H1 (cell line): Measurements from ENCODE around the gene DHRS9. TPM values are rescaled to one million over a fixed set of nuclear protein-coding genes. Genes with fewer than 3 reads are reported as not detected.

Experiments used
- CTCF ChIA-PET: fragments of 300-600 bp; sonication (Branson Sonifier 250); formaldehyde crosslinking; loops from one replicate; lab custom pipeline; 2021; ENCODE audit not compliant: partially characterized antibody; lab: Charles Lee
- POLR2A ChIA-PET: fragments of 300-600 bp; sonication (Branson Sonifier 250); formaldehyde crosslinking; loops from one replicate; lab custom pipeline; 2021; ENCODE audit warnings: inconsistent platforms; ENCODE audit not compliant: partially characterized antibody; lab: Charles Lee
- DNase-seq, 2 experiments: peaks; one replicate each; pipeline versions ENCODE4 v3.0.0 to v3.0.0-alpha.2; 2010 to 2022; ENCODE audit warnings: low spot score in 2 of 2, low read depth in 1 of 2, mixed read lengths in 1 of 2
- FAIRE-seq: peaks from 2 replicates; lab custom pipeline; 2011; peaks lifted over from hg19 to GRCh38; lab: Jason Lieb, UNC
- H2AFZ ChIP-seq: 2 replicates; pipeline ENCODE4 v1.8.1; 2012; ENCODE audit warnings: low read length, inconsistent platforms
- H2AK5ac ChIP-seq: 2 replicates; pipeline ENCODE4 v1.6.1; 2013; ENCODE audit warnings: low read depth, low read length
- H2BK120ac ChIP-seq: replicated peaks from 2 replicates; pipeline ENCODE3; 2013; ENCODE audit warnings: low read depth, low read length, inconsistent platforms
- H2BK12ac ChIP-seq: 2 replicates; pipeline ENCODE4 v1.6.1; 2013; ENCODE audit warnings: low read depth, low read length
- H2BK15ac ChIP-seq: 2 replicates; pipeline ENCODE4 v1.6.1; 2013; ENCODE audit warnings: low read length
- H2BK20ac ChIP-seq: 2 replicates; pipeline ENCODE4 v1.6.1; 2013; ENCODE audit warnings: low read length
- H2BK5ac ChIP-seq: 2 replicates; pipeline ENCODE4 v1.6.1; 2013; ENCODE audit warnings: low read depth, low read length
- H3K14ac ChIP-seq: 2 replicates; pipeline ENCODE4 v1.6.1; 2013; ENCODE audit warnings: inconsistent platforms; ENCODE audit not compliant: insufficient read length
- H3K18ac ChIP-seq: 2 replicates; pipeline ENCODE4 v1.6.1; 2013; ENCODE audit warnings: low read length; ENCODE audit errors: extremely low read depth
- H3K23ac ChIP-seq: 2 replicates; pipeline ENCODE4 v1.6.1; 2013; ENCODE audit warnings: inconsistent platforms; ENCODE audit not compliant: insufficient read length
- H3K23me2 ChIP-seq: 2 replicates; pipeline ENCODE4 v1.6.1; 2013; ENCODE audit warnings: low read depth, low read length
- H3K27ac ChIP-seq: 2 replicates; pipeline ENCODE4 v1.6.1; 2011; ENCODE audit warnings: low read depth, low read length, inconsistent platforms
- H3K27me3 ChIP-seq, 4 experiments: replicated peaks in 1 of 4; 1 replicate in 1 of 4; 2 replicates in 3 of 4; pipeline versions ENCODE4 v1.6.1 to v1.8.1; 2011 to 2013; ENCODE audit warnings: low read length in 3 of 4, mild to moderate bottlenecking in 3 of 4, inconsistent platforms in 2 of 4, mixed read lengths in 2 of 4, moderate library complexity in 1 of 4; ENCODE audit not compliant: control insufficient read depth in 3 of 4, insufficient read depth in 3 of 4; ENCODE audit errors: extremely low read depth in 1 of 4
- H3K36me3 ChIP-seq, 4 experiments: 2 replicates each; pipeline versions ENCODE4 v1.6.1 to v1.8.1; 2011 to 2013; ENCODE audit warnings: mild to moderate bottlenecking in 4 of 4, low read length in 3 of 4, moderate library complexity in 2 of 4, control low read depth in 1 of 4, inconsistent platforms in 1 of 4; ENCODE audit not compliant: insufficient read depth in 4 of 4, control insufficient read depth in 2 of 4
- H3K4ac ChIP-seq: replicated peaks from 2 replicates; pipeline ENCODE3; 2013; ENCODE audit warnings: low read length, low read depth, mixed read lengths, inconsistent platforms; ENCODE audit not compliant: insufficient read length
- H3K4me1 ChIP-seq, 4 experiments: replicated peaks in 1 of 4; 1 replicate in 1 of 4; 2 replicates in 3 of 4; pipeline versions ENCODE4 v1.6.1 to v1.8.1; 2011 to 2013; ENCODE audit warnings: low read length in 3 of 4, inconsistent platforms in 2 of 4, mixed read lengths in 1 of 4; ENCODE audit not compliant: insufficient read depth in 4 of 4, control insufficient read depth in 3 of 4
- H3K4me2 ChIP-seq, 2 experiments: 2 replicates each; pipeline versions ENCODE4 v1.6.1 to v1.8.1; 2011 to 2013; ENCODE audit warnings: low read depth in 2 of 2, low read length in 2 of 2, control low read depth in 1 of 2, inconsistent platforms in 1 of 2, mild to moderate bottlenecking in 1 of 2; ENCODE audit not compliant: insufficient read depth in 1 of 2
- H3K4me3 ChIP-seq, 4 experiments: fragments of 200-600, 300-600 bp in 1 of 4; sonication (generic), shearing (Covaris generic), sonication (Bioruptor Twin) in 1 of 4; 2 replicates each; pipeline versions ENCODE4 v1.5.1 to v1.8.1; 2011 to 2016; ENCODE audit warnings: low read length in 4 of 4, low read depth in 3 of 4, control low read depth in 2 of 4, inconsistent platforms in 2 of 4, mild to moderate bottlenecking in 2 of 4, mixed read lengths in 1 of 4, moderate library complexity in 1 of 4; ENCODE audit not compliant: insufficient read depth in 2 of 4; ENCODE audit errors: extremely low read depth in 1 of 4
- H3K56ac ChIP-seq: replicated peaks from 2 replicates; pipeline ENCODE3; 2013; ENCODE audit warnings: low read depth, mild to moderate bottlenecking, mixed read lengths, low read length, inconsistent platforms; ENCODE audit not compliant: insufficient read length
- H3K79me1 ChIP-seq: 2 replicates; pipeline ENCODE4 v1.6.1; 2013; ENCODE audit warnings: low read depth, low read length, control low read depth
- H3K79me2 ChIP-seq, 2 experiments: 2 replicates each; pipeline versions ENCODE4 v1.6.1 to v1.8.1; 2012 to 2013; ENCODE audit warnings: low read length in 2 of 2, mild to moderate bottlenecking in 2 of 2, inconsistent platforms in 1 of 2; ENCODE audit not compliant: insufficient read depth in 2 of 2, control insufficient read depth in 1 of 2
- H3K9ac ChIP-seq, 4 experiments: replicated peaks in 1 of 4; 1 replicate in 1 of 4; 2 replicates in 3 of 4; pipeline versions ENCODE4 v1.6.1 to v1.8.1; 2011 to 2013; ENCODE audit warnings: low read depth in 3 of 4, low read length in 3 of 4, control low read depth in 2 of 4, mild to moderate bottlenecking in 2 of 4, moderate library complexity in 2 of 4, inconsistent platforms in 1 of 4; ENCODE audit errors: extremely low read depth in 1 of 4
- H3K9me3 ChIP-seq, 2 experiments: 2 replicates each; pipeline versions ENCODE4 v1.6.1 to v1.8.1; 2012 to 2013; ENCODE audit warnings: mild to moderate bottlenecking in 2 of 2, moderate library complexity in 2 of 2, control low read depth in 1 of 2, inconsistent platforms in 1 of 2, low read depth in 1 of 2, low read length in 1 of 2, mixed read lengths in 1 of 2; ENCODE audit not compliant: insufficient read depth in 2 of 2
- H4K20me1 ChIP-seq, 2 experiments: replicated peaks in 1 of 2; 2 replicates each; pipeline versions ENCODE3 to v1.8.1; 2011 to 2013; ENCODE audit warnings: inconsistent platforms in 2 of 2, low read length in 2 of 2, mild to moderate bottlenecking in 1 of 2; ENCODE audit not compliant: insufficient read depth in 2 of 2, control insufficient read depth in 1 of 2
- H4K5ac ChIP-seq: 2 replicates; pipeline ENCODE4 v1.6.1; 2013; ENCODE audit warnings: low read length, low read depth, mixed read lengths, inconsistent platforms; ENCODE audit not compliant: insufficient read length
- H4K8ac ChIP-seq: 2 replicates; pipeline ENCODE4 v1.8.0; 2013; ENCODE audit warnings: mild to moderate bottlenecking, moderate library complexity, low read length, inconsistent platforms; ENCODE audit not compliant: insufficient read depth; ENCODE audit errors: extremely low read depth
- H4K91ac ChIP-seq: replicated peaks from 2 replicates; pipeline ENCODE3; 2013; ENCODE audit warnings: low read length, mixed read lengths, inconsistent platforms; ENCODE audit not compliant: insufficient read length
- CEBPB ChIP-seq: IDR thresholded peaks from 2 replicates; pipeline ENCODE4 v1.6.1; 2012; ENCODE audit warnings: low read depth, low read length
- CREB1 ChIP-seq: IDR thresholded peaks from 2 replicates; pipeline ENCODE4 v1.6.1; 2012; ENCODE audit warnings: inconsistent platforms
- E2F6 ChIP-seq: IDR thresholded peaks from 2 replicates; pipeline ENCODE4 v1.6.1; 2012; ENCODE audit warnings: inconsistent platforms
- NANOG ChIP-seq: IDR thresholded peaks from 2 replicates; pipeline ENCODE4 v1.6.1; 2011; ENCODE audit warnings: low read length, low read depth, mild to moderate bottlenecking, inconsistent platforms; ENCODE audit not compliant: insufficient read depth, poor library complexity, severe bottlenecking
- NRF1 ChIP-seq: IDR thresholded peaks from 2 replicates; pipeline ENCODE4 v1.6.1; 2011; ENCODE audit warnings: mild to moderate bottlenecking, low read depth, low read length, improper control_type of control experiment
- POLR2AphosphoS5 ChIP-seq: IDR thresholded peaks from 2 replicates; pipeline ENCODE4 v1.6.1; 2011; ENCODE audit warnings: low read depth, low read length
- RAD21 ChIP-seq, 2 experiments: IDR thresholded peaks in 1 of 2; conservative IDR thresholded peaks in 1 of 2; 2 replicates each; pipeline ENCODE4 v1.6.1; 2011; ENCODE audit warnings: low read depth in 2 of 2, low read length in 2 of 2, improper control_type of control experiment in 1 of 2, inconsistent platforms in 1 of 2, mild to moderate bottlenecking in 1 of 2, moderate library complexity in 1 of 2
- RXRA ChIP-seq: IDR thresholded peaks from 2 replicates; pipeline ENCODE4 v1.6.1; 2011; ENCODE audit warnings: low read depth, mild to moderate bottlenecking, low read length, moderate library complexity; ENCODE audit not compliant: insufficient read depth
- SAP30 ChIP-seq: fragments of 300-600 bp; sonication (generic); IDR thresholded peaks from 2 replicates; pipeline ENCODE4 v1.7.1; 2012; ENCODE audit warnings: low read length, moderate library complexity, mild to moderate bottlenecking, inconsistent platforms; ENCODE audit not compliant: insufficient read depth, insufficient replicate concordance
- SP2 ChIP-seq: IDR thresholded peaks from 2 replicates; pipeline ENCODE4 v1.6.1; 2012; ENCODE audit warnings: mild to moderate bottlenecking, low read length, inconsistent platforms
- TAF7 ChIP-seq: optimal IDR thresholded peaks from 2 replicates; pipeline ENCODE3; 2011; ENCODE audit warnings: low read depth, mild to moderate bottlenecking, inconsistent platforms, low read length, moderate library complexity, borderline replicate concordance
- USF2 ChIP-seq: IDR thresholded peaks from 2 replicates; pipeline ENCODE4 v1.6.1; 2011; ENCODE audit warnings: low read length, improper control_type of control experiment
- YY1 ChIP-seq: IDR thresholded peaks from 2 replicates; pipeline ENCODE4 v1.6.1; 2011; ENCODE audit warnings: low read depth, mild to moderate bottlenecking, low read length
- WGBS, 2 experiments: shearing (Covaris generic) in 1 of 2; methylation state at CpG; one replicate each; pipeline versions ENCODE4 v1.1.6 to v1.1.7; 2013 to 2015; ENCODE audit warnings: low lambda C conversion rate in 2 of 2, mixed read lengths in 2 of 2, inconsistent platforms in 1 of 2, low coverage in 1 of 2, missing lambda C conversion rate in 1 of 2; ENCODE audit not compliant: insufficient replicate concordance in 2 of 2, insufficient coverage in 1 of 2, insufficient read length in 1 of 2; ENCODE audit errors: extremely low coverage in 1 of 2, missing lambda C conversion rate in 1 of 2; 5-methylcytosine and 5-hydroxymethylcytosine counted together
- polyA plus RNA-seq, 7 experiments: library from polyadenylated mRNA; depleted of rRNA in 3 of 7; stranded (reverse) in 5 of 7; unstranded in 2 of 7; fragments of >200 nt in 5 of 7; fragments of 200-250 nt in 2 of 7; gene quantifications; 1 replicate in 5 of 7; 2 replicates in 1 of 7; 4 replicates in 1 of 7; pipeline versions ENCODE4 v1.2.1 to v1.2.3, GENCODE V29; 2011 to 2013; ENCODE audit warnings: missing spikeins in 2 of 7, mixed read lengths in 2 of 7
- total RNA-seq: library from RNA; stranded (reverse); fragmentation: NEBNext Ultra II Directional; extraction: Animal tissue kit (Norgen Biotek cat#: 25700); gene quantifications from 2 replicates; pipeline ENCODE4 v1.2.1, GENCODE V29; 2021

DHRS9 gene
- total and polyA plus RNA-seq, 2 of the 8 experiments (the other 6 are each of a cell fraction or from before 2014, with no cell fraction given): not detected

GRCh38 chr2:169114056-169114455 lies 44.7 kb downstream of the DHRS9 start:
- H3K4me1 ChIP-seq: peaks cover 0 to 8% (median 3%) of the 10 kb centered on the region in 4 experiments; a peak in 3 of 7 replicates
- no peaks in the 10 kb centered on the region for H3K9me3 ChIP-seq
- no peak overlapping the region; the same call in 1 of the 2 replicates for H4K8ac ChIP-seq
- FAIRE-seq (no peak), DNase-seq (no peak)
- no peak overlapping the region for H3K4me3 ChIP-seq
- ChIA-PET CTCF (interaction anchor here (0.9 to 1.6 kb wide), 3 partner anchors 18 to 108 kb away, joined by 3 to 5 read pairs (median 4); no protein-coding TSS in a partner anchor), POLR2A (no interaction called here)
- H3K79me1 ChIP-seq: no peaks in the 10 kb centered on the region
- no peaks in the 10 kb centered on the region for H4K20me1 ChIP-seq
- H3K79me2 ChIP-seq: no peaks in the 10 kb centered on the region
- no peak overlapping the region for H2BK12ac ChIP-seq
- no peak overlapping the region for H3K4me2 ChIP-seq
- H2BK5ac ChIP-seq: no peak overlapping the region
- H3K23me2 ChIP-seq: no peaks in the 10 kb centered on the region
- H2BK15ac ChIP-seq: no peak overlapping the region
- H3K56ac ChIP-seq: no peak overlapping the region
- H2BK120ac ChIP-seq: no peak overlapping the region
- no peak overlapping the region for H2BK20ac ChIP-seq
- H3K27ac ChIP-seq: no peak overlapping the region
- H4K91ac ChIP-seq: no peak overlapping the region
- no peak overlapping the region for H2AK5ac ChIP-seq
- H3K18ac ChIP-seq: no peak overlapping the region
- no peak overlapping the region for H3K23ac ChIP-seq
- 94% methylated on average over 4 of the region's 4 CpGs; no CpG with 5 or more reads in 1 of the 2 experiments for WGBS, 2 experiments
- no peak overlapping the region for H3K9ac ChIP-seq
- H4K5ac ChIP-seq: no peak overlapping the region
- H3K36me3 ChIP-seq: no peaks in the 10 kb centered on the region
- no peak overlapping the region for H3K14ac ChIP-seq
- no peak overlapping the region for H2AFZ ChIP-seq
- H3K4ac ChIP-seq: no peak overlapping the region
- H3K27me3 ChIP-seq: no peaks in the 10 kb centered on the region
- no peak for TF ChIP-seq RAD21 (IDR thresholded peaks at IDR 0.05 in 1 of 2, conservative IDR thresholded peaks at IDR 0.05 in 1 of 2; ENCODE audit: low read depth in 2 of 2, low read length in 2 of 2)
- TF ChIP-seq NANOG: no peak
- TF ChIP-seq RXRA: no peak
- no peak for TF ChIP-seq TAF7
- TF ChIP-seq E2F6: no peak
- TF ChIP-seq POLR2AphosphoS5: no peak
- TF ChIP-seq CEBPB: no peak
- no peak for TF ChIP-seq SAP30
- TF ChIP-seq CREB1: no peak
- TF ChIP-seq USF2: no peak
- TF ChIP-seq NRF1: no peak
- no peak for TF ChIP-seq YY1
- TF ChIP-seq SP2: no peak
